HG03342 (cell line): ENCODE measurements around the gene LRCOL1.

Experiments used
- ATAC-seq: cut with Tn5 transposase; IDR thresholded peaks from one replicate; pipeline ENCODE4 v1.9.1; 2021; ENCODE audit warnings: mild to moderate bottlenecking, moderate library complexity; ENCODE audit not compliant: unreplicated experiment

The LRCOL1 gene

DNA sequence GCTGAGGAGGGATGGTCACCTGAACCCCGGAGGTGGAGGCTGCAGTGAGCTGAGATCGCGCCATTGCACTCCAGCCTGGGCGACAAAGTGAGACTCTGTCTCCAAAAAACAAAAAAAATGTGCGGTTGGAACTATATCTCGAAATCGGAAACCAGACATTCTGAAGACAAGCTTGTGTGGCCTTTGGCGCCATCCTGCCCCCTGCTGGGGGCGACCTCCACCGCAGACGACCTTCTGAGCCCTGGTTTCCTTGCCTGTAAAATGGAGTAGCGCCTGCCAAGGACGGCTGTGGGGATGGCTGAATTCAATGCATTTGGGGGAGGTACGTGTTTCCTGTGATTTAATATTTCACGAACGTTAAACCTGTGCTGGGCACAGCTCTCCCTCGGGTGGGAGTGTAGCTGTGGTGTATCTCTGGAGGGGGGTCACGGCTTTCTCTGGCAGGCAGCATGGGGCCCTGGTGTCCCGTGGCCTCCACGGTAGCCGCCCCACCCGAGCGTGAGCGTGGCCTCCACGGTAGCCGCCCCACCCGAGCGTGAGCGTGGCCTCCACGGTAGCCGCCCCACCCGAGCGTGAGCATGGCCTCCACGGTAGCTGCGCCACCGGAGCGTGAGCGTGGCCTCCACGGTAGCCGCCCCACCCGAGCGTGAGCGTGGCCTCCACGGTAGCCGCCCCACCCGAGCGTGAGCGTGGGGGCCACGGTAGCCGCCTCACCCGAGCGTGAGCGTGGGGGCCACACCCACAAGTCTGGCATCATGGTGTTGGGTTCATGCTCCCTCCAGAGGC, 55.3 kb downstream of the LRCOL1 start:
- no peak for ATAC-seq
